Mesothelial cell of epicardium (in vitro differentiated cells): ENCODE data around the gene TNS1. TPM values are rescaled to one million over a fixed set of nuclear protein-coding genes. Genes with fewer than 3 reads are reported as not detected.

Source experiments
- DNase-seq, 2 experiments: peaks; one replicate each; pipeline ENCODE4 v3.0.0; 2021; ENCODE audit warnings: low spot score in 2 of 2; ENCODE audit not compliant: unreplicated experiment in 2 of 2
- H3K27ac Mint-ChIP-seq: 2 replicates; pipeline ENCODE4 v1.8.0; 2021; ENCODE audit warnings: mixed read lengths
- H3K27me3 Mint-ChIP-seq: 2 replicates; pipeline ENCODE4 v1.8.0; 2021; ENCODE audit warnings: low read depth, mixed read lengths
- H3K36me3 Mint-ChIP-seq: 2 replicates; pipeline ENCODE4 v1.8.0; 2021; ENCODE audit warnings: mixed read lengths
- H3K4me1 Mint-ChIP-seq: 2 replicates; pipeline ENCODE4 v1.8.0; 2021; ENCODE audit warnings: mixed read lengths
- H3K4me3 Mint-ChIP-seq: 2 replicates; pipeline ENCODE4 v1.8.0; 2021; ENCODE audit warnings: mild to moderate bottlenecking, moderate library complexity, mixed read lengths
- H3K9me3 Mint-ChIP-seq: 2 replicates; pipeline ENCODE4 v1.8.0; 2021; ENCODE audit warnings: mixed read lengths
- CTCF ChIP-seq: fragments of 200-600 bp; sonication (generic); IDR thresholded peaks from one replicate; pipeline ENCODE4 v1.5.0; 2021; ENCODE audit warnings: antibody characterized with exemption; ENCODE audit not compliant: unreplicated experiment
- total RNA-seq: library from RNA; stranded (reverse); gene quantifications from 3 replicates; pipeline ENCODE4 v1.2.1, GENCODE V29; 2021

TNS1 gene
- total RNA-seq, 1 donor from 2014 or later: 130 TPM

GRCh38 chr2:217807025-217807424, 195.8 kb downstream of the TNS1 start:
- Mint-ChIP-seq H3K4me1 (peaks cover 5% of the 10 kb centered on the region), H3K9me3 (no peaks in the 10 kb centered on the region), H3K27me3 (no peaks in the 10 kb centered on the region), H3K36me3 (peaks cover 40% of the 10 kb centered on the region), H3K4me3 (no peak overlapping the region), H3K27ac (no peak overlapping the region)
- no peak for DNase-seq
- TF ChIP-seq CTCF: no peak

- DNase-seq: no peak
These were observed 196.4 kb downstream of the TNS1 start for GRCh38 chr2:217806482-217806765.

GRCh38 chr2:217805668-217806481, 196.9 kb downstream of the TNS1 start:
- Mint-ChIP-seq H3K4me3 (no peak overlapping the region), H3K4me1 (peaks cover 5% of the 10 kb centered on the region), H3K9me3 (no peaks in the 10 kb centered on the region), H3K36me3 (peaks cover 36% of the 10 kb centered on the region), H3K27ac (peak overlapping the region; percentile 39), H3K27me3 (no peaks in the 10 kb centered on the region)
- DNase-seq: no peak
- no peak for TF ChIP-seq CTCF

More at GRCh38 chr2:217806482-217806765, 196.4 kb downstream of the TNS1 start:
- Mint-ChIP-seq H3K27ac (peak overlapping the region; percentile 39), H3K9me3 (no peaks in the 10 kb centered on the region), H3K27me3 (no peaks in the 10 kb centered on the region), H3K36me3 (peaks cover 36% of the 10 kb centered on the region), H3K4me3 (no peak overlapping the region), H3K4me1 (peaks cover 5% of the 10 kb centered on the region)
- no peak for TF ChIP-seq CTCF

GRCh38 chr2:217804791-217805667, 197.8 kb downstream of the TNS1 start:
- Mint-ChIP-seq H3K36me3 (peaks cover 32% of the 10 kb centered on the region), H3K27me3 (no peaks in the 10 kb centered on the region), H3K4me1 (peaks cover 5% of the 10 kb centered on the region), H3K9me3 (no peaks in the 10 kb centered on the region), H3K4me3 (no peak overlapping the region), H3K27ac (peak overlapping the region; percentile 28)
- no peak for DNase-seq
- TF ChIP-seq CTCF: no peak

- Mint-ChIP-seq H3K27me3 (no peaks in the 10 kb centered on the region), H3K27ac (no peak overlapping the region), H3K4me3 (no peak overlapping the region)
These were observed 198.5 kb downstream of the TNS1 start for GRCh38 chr2:217804338-217804737.

More at GRCh38 chr2:217804338-217804737, 198.5 kb downstream of the TNS1 start:
- H3K9me3 Mint-ChIP-seq: no peaks in the 10 kb centered on the region
- peaks cover 5% of the 10 kb centered on the region for H3K4me1 Mint-ChIP-seq
- TF ChIP-seq CTCF: no peak
- DNase-seq: no peak
- peaks cover 26% of the 10 kb centered on the region for H3K36me3 Mint-ChIP-seq
